Measurements from ENCODE around the gene KISS1R.
"Not testable (repeated sequence)": the region's sequence is repeated elsewhere in the genome, so short reads cannot be mapped to it uniquely, and the experiment has no call there.

The KISS1R gene

DNA sequence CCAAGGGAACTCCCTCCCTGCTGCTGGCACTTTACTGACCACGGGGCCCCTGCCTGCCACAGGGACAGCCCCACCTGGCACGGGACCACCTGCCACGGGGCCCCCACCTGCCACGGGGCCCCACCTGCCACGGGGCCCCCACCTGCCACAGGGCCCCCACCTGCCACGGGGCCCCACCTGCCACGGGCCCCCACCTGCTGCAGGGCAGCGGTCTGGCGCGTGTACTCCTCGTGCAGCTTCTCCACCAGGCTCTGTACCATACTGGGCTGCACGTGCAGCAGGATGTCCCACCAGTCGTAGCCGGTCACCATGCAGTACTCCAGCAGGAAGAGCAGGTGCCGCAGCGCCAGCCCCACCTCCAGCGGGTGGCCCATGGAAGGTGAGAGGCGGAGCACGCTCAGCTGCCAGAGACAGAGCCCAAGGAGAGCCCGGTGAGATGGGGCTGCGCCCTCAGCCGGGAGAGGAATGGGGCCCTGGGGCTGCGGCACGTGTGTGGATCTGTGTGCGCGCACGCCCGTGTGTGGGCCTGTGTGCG is 40.3 kb upstream of the KISS1R start:
- H3K36me3 ChIP-seq (ENCODE audit: insufficient read depth, low read length): peaks cover 9% of the 10 kb centered on the region
- H2AFZ ChIP-seq (ENCODE audit: low read length): no peak overlapping the region
- H3K9me3 ChIP-seq (ENCODE audit: low read length): no peaks in the 10 kb centered on the region
- H3K27me3 ChIP-seq (ENCODE audit: insufficient read depth, low read length): no peaks in the 10 kb centered on the region
- peaks cover 16% of the 10 kb centered on the region for H3K4me1 ChIP-seq (ENCODE audit: insufficient read depth, low read length, severe bottlenecking)
- no peak overlapping the region for H3K27ac ChIP-seq (ENCODE audit: low read depth, low read length, poor library complexity, severe bottlenecking)
- TF ChIP-seq, protein P1, sequence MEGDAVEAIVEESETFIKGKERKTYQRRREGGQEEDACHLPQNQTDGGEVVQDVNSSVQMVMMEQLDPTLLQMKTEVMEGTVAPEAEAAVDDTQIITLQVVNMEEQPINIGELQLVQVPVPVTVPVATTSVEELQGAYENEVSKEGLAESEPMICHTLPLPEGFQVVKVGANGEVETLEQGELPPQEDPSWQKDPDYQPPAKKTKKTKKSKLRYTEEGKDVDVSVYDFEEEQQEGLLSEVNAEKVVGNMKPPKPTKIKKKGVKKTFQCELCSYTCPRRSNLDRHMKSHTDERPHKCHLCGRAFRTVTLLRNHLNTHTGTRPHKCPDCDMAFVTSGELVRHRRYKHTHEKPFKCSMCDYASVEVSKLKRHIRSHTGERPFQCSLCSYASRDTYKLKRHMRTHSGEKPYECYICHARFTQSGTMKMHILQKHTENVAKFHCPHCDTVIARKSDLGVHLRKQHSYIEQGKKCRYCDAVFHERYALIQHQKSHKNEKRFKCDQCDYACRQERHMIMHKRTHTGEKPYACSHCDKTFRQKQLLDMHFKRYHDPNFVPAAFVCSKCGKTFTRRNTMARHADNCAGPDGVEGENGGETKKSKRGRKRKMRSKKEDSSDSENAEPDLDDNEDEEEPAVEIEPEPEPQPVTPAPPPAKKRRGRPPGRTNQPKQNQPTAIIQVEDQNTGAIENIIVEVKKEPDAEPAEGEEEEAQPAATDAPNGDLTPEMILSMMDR (IDR thresholded peaks at IDR 0.05; ENCODE audit: low read length): no peak
- TF ChIP-seq EZH2 (IDR thresholded peaks at IDR 0.05; ENCODE audit: borderline replicate concordance, low read length): no peak
- H3K9me2 ChIP-seq (ENCODE audit: low read depth, low read length): no peaks in the 10 kb centered on the region
- no peaks in the 10 kb centered on the region for H3K79me2 ChIP-seq (ENCODE audit: insufficient read depth, low read length)
- H3K4me3 ChIP-seq (ENCODE audit: low read depth, low read length, poor library complexity, severe bottlenecking): no peak overlapping the region
- no peak overlapping the region for H3K9ac ChIP-seq (ENCODE audit: low read length)
- H3K4me2 ChIP-seq (ENCODE audit: low read length): no peak overlapping the region
- no peaks in the 10 kb centered on the region for H4K20me1 ChIP-seq (ENCODE audit: insufficient read depth, low read length)
- no peaks in the 10 kb centered on the region for H3F3A ChIP-seq (ENCODE audit: insufficient read depth, low read length)

DNA sequence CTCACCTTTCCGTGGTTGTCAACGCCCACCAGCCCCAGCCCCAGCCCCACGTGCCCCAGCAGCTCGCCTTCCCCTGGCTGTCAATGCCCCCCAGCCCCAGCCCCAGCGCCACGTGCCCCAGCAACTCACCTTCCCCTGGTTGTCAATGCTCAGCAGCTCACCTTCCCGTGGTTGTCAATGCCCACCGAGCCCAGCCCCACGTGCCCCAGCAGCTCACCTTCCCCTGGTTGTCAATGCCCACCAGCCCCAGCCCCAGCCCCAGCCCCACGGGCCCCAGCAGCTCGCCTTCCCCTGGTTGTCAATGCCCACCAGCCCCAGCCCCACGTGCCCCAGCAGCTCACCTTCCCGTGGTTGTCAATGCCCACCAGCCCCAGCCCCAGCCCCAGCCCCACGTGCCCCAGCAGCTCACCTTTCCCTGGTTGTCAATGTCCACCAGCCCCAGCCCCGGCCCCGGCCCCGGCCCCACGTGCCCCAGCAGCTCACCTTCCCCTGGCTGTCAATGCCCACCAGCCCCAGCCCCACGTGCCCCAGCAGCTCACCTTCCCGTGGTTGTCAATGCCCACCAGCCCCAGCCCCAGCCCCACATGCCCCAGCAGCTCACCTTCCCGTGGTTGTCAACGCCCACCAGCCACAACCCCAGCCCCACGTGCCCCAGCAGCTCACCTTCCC is 39.0 kb upstream of the KISS1R start:
- H3K36me3 ChIP-seq (ENCODE audit: insufficient read depth, low read length): peaks cover 20% of the 10 kb centered on the region
- H3K9me2 ChIP-seq (ENCODE audit: low read depth, low read length): not testable (repeated sequence)

DNA sequence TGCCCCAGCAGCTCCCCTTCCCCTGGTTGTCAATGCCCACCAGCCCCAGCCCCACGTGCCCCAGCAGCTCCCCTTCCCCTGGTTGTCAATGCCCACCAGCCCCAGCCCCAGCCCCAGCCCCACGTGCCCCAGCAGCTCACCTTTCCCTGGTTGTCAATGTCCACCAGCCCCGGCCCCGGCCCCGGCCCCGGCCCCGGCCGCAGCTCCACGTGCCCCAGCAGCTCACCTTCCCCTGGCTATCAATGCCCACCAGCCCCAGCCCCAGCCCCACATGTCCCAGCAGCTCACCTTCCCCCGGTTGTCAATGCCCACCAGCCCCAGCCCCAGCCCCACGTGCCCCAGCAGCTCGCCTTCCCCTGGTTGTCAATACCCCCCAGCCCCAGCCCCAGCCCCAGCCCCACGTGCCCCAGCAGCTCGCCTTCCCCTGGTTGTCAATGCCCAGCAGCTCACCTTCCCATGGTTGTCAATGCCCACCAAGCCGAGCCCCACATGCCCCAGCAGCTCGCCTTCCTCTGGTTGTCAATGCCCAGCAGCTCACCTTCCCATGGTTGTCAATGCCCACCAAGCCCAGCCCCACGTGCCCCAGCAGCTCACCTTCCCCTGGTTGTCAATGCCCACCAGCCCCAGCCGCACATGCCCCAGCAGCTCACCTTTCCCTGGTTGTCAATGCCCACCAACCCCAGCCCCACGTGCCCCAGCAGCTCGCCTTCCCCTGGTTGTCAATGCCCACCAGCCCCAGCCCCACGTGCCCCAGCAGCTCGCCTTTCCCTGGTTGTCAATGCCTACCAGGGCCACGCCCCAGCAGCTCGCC is 38.2 kb upstream of the KISS1R start:
- not testable (repeated sequence) for H3K9ac ChIP-seq (ENCODE audit: low read length); H3K4me1 ChIP-seq (ENCODE audit: insufficient read depth, low read length, severe bottlenecking); H3K27ac ChIP-seq (ENCODE audit: low read depth, low read length, poor library complexity, severe bottlenecking); H3K9me2 ChIP-seq (ENCODE audit: low read depth, low read length); H3K9me3 ChIP-seq (ENCODE audit: low read length); H3K4me3 ChIP-seq (ENCODE audit: low read depth, low read length, poor library complexity, severe bottlenecking); H3K27me3 ChIP-seq (ENCODE audit: insufficient read depth, low read length); H3K79me2 ChIP-seq (ENCODE audit: insufficient read depth, low read length); H3K4me2 ChIP-seq (ENCODE audit: low read length); H2AFZ ChIP-seq (ENCODE audit: low read length); H3F3A ChIP-seq (ENCODE audit: insufficient read depth, low read length); H4K20me1 ChIP-seq (ENCODE audit: insufficient read depth, low read length)
- H3K36me3 ChIP-seq (ENCODE audit: insufficient read depth, low read length): peaks cover 27% of the 10 kb centered on the region

More for the DNA sequence above, 39.0 kb upstream of the KISS1R start:
- not testable (repeated sequence) for H4K20me1 ChIP-seq (ENCODE audit: insufficient read depth, low read length); H3F3A ChIP-seq (ENCODE audit: insufficient read depth, low read length); H3K9ac ChIP-seq (ENCODE audit: low read length); H3K4me2 ChIP-seq (ENCODE audit: low read length); H3K27ac ChIP-seq (ENCODE audit: low read depth, low read length, poor library complexity, severe bottlenecking); H3K27me3 ChIP-seq (ENCODE audit: insufficient read depth, low read length); H3K9me3 ChIP-seq (ENCODE audit: low read length); H2AFZ ChIP-seq (ENCODE audit: low read length); H3K4me1 ChIP-seq (ENCODE audit: insufficient read depth, low read length, severe bottlenecking); H3K4me3 ChIP-seq (ENCODE audit: low read depth, low read length, poor library complexity, severe bottlenecking); H3K79me2 ChIP-seq (ENCODE audit: insufficient read depth, low read length)

DNA sequence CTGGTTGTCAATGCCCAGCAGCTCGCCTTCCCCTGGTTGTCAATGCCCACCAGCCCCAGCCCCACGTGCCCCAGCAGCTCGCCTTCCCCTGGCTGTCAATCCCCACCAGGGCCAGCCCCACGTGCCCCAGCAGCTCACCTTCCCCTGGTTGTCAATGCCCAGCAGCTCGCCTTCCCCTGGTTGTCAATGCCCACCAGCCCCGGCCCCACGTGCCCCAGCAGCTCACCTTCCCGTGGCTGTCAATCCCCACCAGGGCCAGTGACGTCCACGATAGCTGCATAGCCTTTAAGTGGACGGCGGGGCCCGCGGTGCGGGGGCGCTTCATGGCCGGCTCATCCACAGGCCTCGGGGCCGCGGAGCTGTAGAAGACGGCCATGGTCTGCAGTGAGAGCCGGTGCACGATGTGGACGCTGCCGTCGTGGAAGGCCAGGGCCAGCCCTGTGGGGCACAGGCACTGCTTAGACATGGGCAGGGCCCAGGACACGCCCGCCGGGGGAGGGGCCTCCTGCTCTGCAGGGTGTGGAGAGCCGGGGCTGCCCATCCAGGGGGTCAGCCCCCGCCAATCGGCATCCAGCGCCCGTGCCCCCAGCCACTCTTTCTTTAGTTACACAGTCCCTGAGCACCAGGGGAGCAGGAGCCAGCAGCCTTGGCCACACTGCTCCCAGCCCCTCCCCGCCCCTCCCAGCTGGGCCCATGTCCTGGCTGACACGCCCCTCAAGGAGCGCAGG is 37.3 kb upstream of the KISS1R start:
- H3K4me3 ChIP-seq (ENCODE audit: low read depth, low read length, poor library complexity, severe bottlenecking): no peak overlapping the region
- H2AFZ ChIP-seq (ENCODE audit: low read length): no peak overlapping the region
- no peaks in the 10 kb centered on the region for H3K4me1 ChIP-seq (ENCODE audit: insufficient read depth, low read length, severe bottlenecking)
- H3F3A ChIP-seq (ENCODE audit: insufficient read depth, low read length): no peaks in the 10 kb centered on the region
- H3K27me3 ChIP-seq (ENCODE audit: insufficient read depth, low read length): no peaks in the 10 kb centered on the region
- no peaks in the 10 kb centered on the region for H3K9me2 ChIP-seq (ENCODE audit: low read depth, low read length)
- no peaks in the 10 kb centered on the region for H4K20me1 ChIP-seq (ENCODE audit: insufficient read depth, low read length)
- H3K36me3 ChIP-seq (ENCODE audit: insufficient read depth, low read length): peaks cover 32% of the 10 kb centered on the region
- TF ChIP-seq EZH2 (IDR thresholded peaks at IDR 0.05; ENCODE audit: borderline replicate concordance, low read length): no peak
- TF ChIP-seq, protein P1 (IDR thresholded peaks at IDR 0.05; ENCODE audit: low read length): no peak
- H3K4me2 ChIP-seq (ENCODE audit: low read length): no peak overlapping the region
- no peak overlapping the region for H3K9ac ChIP-seq (ENCODE audit: low read length)
- no peaks in the 10 kb centered on the region for H3K9me3 ChIP-seq (ENCODE audit: low read length)
- H3K79me2 ChIP-seq (ENCODE audit: insufficient read depth, low read length): no peaks in the 10 kb centered on the region
- no peak overlapping the region for H3K27ac ChIP-seq (ENCODE audit: low read depth, low read length, poor library complexity, severe bottlenecking)
